NB4 (cell line): Measurements from ENCODE around the gene CENPF.

ENCODE experiments used
- MYC ChIP-seq: IDR thresholded peaks from 2 replicates; pipeline ENCODE4 v1.6.1; 2011; ENCODE audit warnings: low read depth, low read length
- POLR2A ChIP-seq: IDR thresholded peaks from 2 replicates; pipeline ENCODE4 v1.6.1; 2011; ENCODE audit warnings: mild to moderate bottlenecking; ENCODE audit not compliant: insufficient read length; ENCODE audit errors: extremely low read depth
- TF ChIP-seq, protein P1 (sequence below): IDR thresholded peaks from one replicate; pipeline ENCODE4 v1.5.1; 2012; ENCODE audit warnings: low read depth, low read length

DNA sequence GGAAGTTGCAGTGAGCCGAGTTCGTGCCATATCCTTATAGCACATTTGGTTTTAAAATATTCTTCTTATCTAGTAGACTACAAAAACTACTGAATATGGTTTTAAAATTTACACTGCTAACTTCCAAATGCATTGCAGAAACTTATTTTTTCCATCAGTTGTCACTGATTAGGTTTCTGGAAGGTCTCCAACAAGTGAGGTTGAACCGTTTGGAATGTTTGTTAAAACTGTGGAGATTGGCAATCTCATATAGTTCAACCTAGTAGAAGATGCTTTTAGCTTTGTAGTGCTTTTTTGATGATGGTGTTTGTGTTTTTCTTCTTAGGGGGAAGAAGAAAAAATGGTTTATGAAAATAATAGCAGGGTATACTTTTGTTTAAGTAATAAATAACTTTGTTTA, 12.9 kb downstream of the CENPF start:
- TF ChIP-seq, protein P1, sequence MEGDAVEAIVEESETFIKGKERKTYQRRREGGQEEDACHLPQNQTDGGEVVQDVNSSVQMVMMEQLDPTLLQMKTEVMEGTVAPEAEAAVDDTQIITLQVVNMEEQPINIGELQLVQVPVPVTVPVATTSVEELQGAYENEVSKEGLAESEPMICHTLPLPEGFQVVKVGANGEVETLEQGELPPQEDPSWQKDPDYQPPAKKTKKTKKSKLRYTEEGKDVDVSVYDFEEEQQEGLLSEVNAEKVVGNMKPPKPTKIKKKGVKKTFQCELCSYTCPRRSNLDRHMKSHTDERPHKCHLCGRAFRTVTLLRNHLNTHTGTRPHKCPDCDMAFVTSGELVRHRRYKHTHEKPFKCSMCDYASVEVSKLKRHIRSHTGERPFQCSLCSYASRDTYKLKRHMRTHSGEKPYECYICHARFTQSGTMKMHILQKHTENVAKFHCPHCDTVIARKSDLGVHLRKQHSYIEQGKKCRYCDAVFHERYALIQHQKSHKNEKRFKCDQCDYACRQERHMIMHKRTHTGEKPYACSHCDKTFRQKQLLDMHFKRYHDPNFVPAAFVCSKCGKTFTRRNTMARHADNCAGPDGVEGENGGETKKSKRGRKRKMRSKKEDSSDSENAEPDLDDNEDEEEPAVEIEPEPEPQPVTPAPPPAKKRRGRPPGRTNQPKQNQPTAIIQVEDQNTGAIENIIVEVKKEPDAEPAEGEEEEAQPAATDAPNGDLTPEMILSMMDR = no peak
- TF ChIP-seq POLR2A = no peak
- TF ChIP-seq MYC = no peak
